GM23338 (cell line): ENCODE results near the gene PRTFDC1. TPM values are rescaled to one million over a fixed set of nuclear protein-coding genes. Genes with fewer than 3 reads are reported as not detected.

Experiments used
- ATAC-seq: fragments of 200-7000 bp; cut with Tn5 transposase; 3 replicates; pipeline ENCODE4 v1.9.1; 2020
- DNase-seq: peaks from one replicate; pipeline ENCODE4 v3.0.0-alpha.2; 2015; ENCODE audit warnings: low spot score
- H2AFZ ChIP-seq: fragments of 200-600 bp; sonication (generic); 2 replicates; pipeline ENCODE4 v1.8.0; 2016; ENCODE audit warnings: antibody characterized with exemption, mild to moderate bottlenecking, moderate library complexity
- H3F3A ChIP-seq: fragments of 200-600 bp; sonication (generic); replicated peaks from 2 replicates; pipeline ENCODE4 v1.8.0; 2017; ENCODE audit warnings: antibody characterized with exemption, mixed run types, low read depth
- H3K27ac ChIP-seq: fragments of 200-600 bp; sonication (generic); 2 replicates; pipeline ENCODE4 v1.6.1; 2016; ENCODE audit warnings: low read depth
- H3K27me3 ChIP-seq: fragments of 200-600 bp; sonication (generic); 2 replicates; pipeline ENCODE4 v1.8.0; 2016; ENCODE audit warnings: mild to moderate bottlenecking, mixed run types, moderate library complexity; ENCODE audit not compliant: insufficient read depth
- H3K36me3 ChIP-seq: fragments of 200-600 bp; sonication (generic); 2 replicates; pipeline ENCODE4 v1.8.0; 2016; ENCODE audit warnings: mild to moderate bottlenecking; ENCODE audit not compliant: insufficient read depth
- H3K4me1 ChIP-seq: fragments of 200-600 bp; sonication (generic); 2 replicates; pipeline ENCODE4 v1.8.0; 2016; ENCODE audit warnings: mild to moderate bottlenecking, moderate library complexity; ENCODE audit not compliant: insufficient read depth
- H3K4me2 ChIP-seq: fragments of 200-600 bp; sonication (generic); 2 replicates; pipeline ENCODE4 v1.7.1; 2017; ENCODE audit warnings: mixed run types
- H3K4me3 ChIP-seq: fragments of 200-600 bp; sonication (generic); 2 replicates; pipeline ENCODE4 v1.6.1; 2016; ENCODE audit warnings: mixed run types
- H3K79me2 ChIP-seq: fragments of 200-600 bp; sonication (generic); replicated peaks from 2 replicates; pipeline ENCODE4 v1.8.0; 2017; ENCODE audit warnings: mild to moderate bottlenecking; ENCODE audit not compliant: insufficient read depth
- H3K9me2 ChIP-seq: fragments of 200-600 bp; sonication (generic); 2 replicates; pipeline ENCODE4 v1.8.0; 2017; ENCODE audit not compliant: insufficient read depth
- H4K20me1 ChIP-seq: fragments of 200-600 bp; sonication (generic); replicated peaks from 2 replicates; pipeline ENCODE4 v1.8.0; 2017; ENCODE audit warnings: mild to moderate bottlenecking; ENCODE audit not compliant: insufficient read depth
- H3K27ac Mint-ChIP-seq: 2 replicates; pipeline ENCODE4 v1.8.0; 2020; ENCODE audit warnings: inconsistent platforms, mild to moderate bottlenecking, moderate library complexity, mixed read lengths
- H3K27me3 Mint-ChIP-seq: 3 replicates; pipeline ENCODE4 v1.8.0; 2022; ENCODE audit warnings: low read depth, mild to moderate bottlenecking, moderate library complexity, mixed read lengths, inconsistent platforms; ENCODE audit not compliant: insufficient read depth, poor library complexity
- H3K36me3 Mint-ChIP-seq: 3 replicates; pipeline ENCODE4 v1.8.0; 2021; ENCODE audit warnings: low read depth, mild to moderate bottlenecking, inconsistent platforms, moderate library complexity, mixed read lengths
- H3K4me1 Mint-ChIP-seq: 3 replicates; pipeline ENCODE4 v1.8.0; 2020; ENCODE audit warnings: mild to moderate bottlenecking, inconsistent platforms, mixed read lengths
- H3K4me3 Mint-ChIP-seq: 3 replicates; pipeline ENCODE4 v1.8.0; 2021; ENCODE audit warnings: moderate library complexity, mild to moderate bottlenecking, inconsistent platforms, mixed read lengths
- H3K9me3 Mint-ChIP-seq: 3 replicates; pipeline ENCODE4 v1.8.0; 2020; ENCODE audit warnings: moderate library complexity, mild to moderate bottlenecking, inconsistent platforms, mixed read lengths
- CREB1 ChIP-seq: fragments of 250-450 bp; sonication (Bioruptor Pico); IDR thresholded peaks from 2 replicates; pipeline ENCODE4 v1.5.0; 2020; ENCODE audit warnings: low read depth, mild to moderate bottlenecking, moderate library complexity
- CTCF ChIP-seq, 2 experiments: fragments of 200-600 bp in 1 of 2; sonication (generic) in 1 of 2; conservative IDR thresholded peaks; 2 replicates each; pipeline versions ENCODE4 v1.5.1 to v1.6.1; 2016 to 2017; ENCODE audit warnings: antibody characterized with exemption in 2 of 2, low read depth in 2 of 2, mild to moderate bottlenecking in 2 of 2, moderate library complexity in 1 of 2
- ETS1 ChIP-seq: IDR thresholded peaks from 2 replicates; pipeline ENCODE4 v1.6.1; 2016; ENCODE audit warnings: antibody characterized with exemption
- EZH2 ChIP-seq: fragments of 200-600 bp; sonication (generic); IDR thresholded peaks from one replicate; pipeline ENCODE4 v1.8.0; 2017; ENCODE audit warnings: antibody characterized with exemption, mild to moderate bottlenecking, low read depth; ENCODE audit not compliant: unreplicated experiment
- EZH2phosphoT487 ChIP-seq: fragments of 200-600 bp; sonication (generic); IDR thresholded peaks from one replicate; pipeline ENCODE4 v1.8.1; 2018; ENCODE audit warnings: antibody characterized with exemption; ENCODE audit not compliant: unreplicated experiment
- JUNB ChIP-seq: IDR thresholded peaks from one replicate; pipeline ENCODE4 v1.6.1; 2016; ENCODE audit warnings: antibody characterized with exemption; ENCODE audit not compliant: unreplicated experiment
- NANOG ChIP-seq: IDR thresholded peaks from 2 replicates; pipeline ENCODE4 v1.6.1; 2016; ENCODE audit warnings: antibody characterized with exemption, borderline replicate concordance
- POLR2AphosphoS5 ChIP-seq: IDR thresholded peaks from 2 replicates; pipeline ENCODE4 v1.6.1; 2016; ENCODE audit warnings: antibody characterized with exemption, low read depth
- REST ChIP-seq: IDR thresholded peaks from one replicate; pipeline ENCODE4 v1.6.1; 2018; ENCODE audit warnings: antibody characterized with exemption; ENCODE audit not compliant: unreplicated experiment
- STAT1 ChIP-seq: IDR thresholded peaks from one replicate; pipeline ENCODE4 v1.6.1; 2016; ENCODE audit warnings: antibody characterized with exemption; ENCODE audit not compliant: unreplicated experiment
- ZNF114 ChIP-seq: fragments of 250-450 bp; sonication (Bioruptor Pico); IDR thresholded peaks from 2 replicates; pipeline ENCODE4 v1.5.0; 2020; ENCODE audit warnings: mild to moderate bottlenecking, moderate library complexity
- ZNF331 ChIP-seq: fragments of 250-450 bp; sonication (Bioruptor Pico); IDR thresholded peaks from 2 replicates; pipeline ENCODE4 v1.5.0; 2020; ENCODE audit warnings: low read depth, mild to moderate bottlenecking, moderate library complexity
- ZNF462 ChIP-seq: fragments of 250-450 bp; sonication (Bioruptor Pico); IDR thresholded peaks from 2 replicates; pipeline ENCODE4 v1.5.0; 2020; ENCODE audit warnings: mild to moderate bottlenecking, moderate library complexity
- polyA plus RNA-seq: library from polyadenylated mRNA; unstranded; fragments of >200 nt; fragmentation: Nextera tagmentation; extraction: Ambion mirVana; gene quantifications from 2 replicates; pipeline ENCODE4 v1.2.1, GENCODE V29; 2016
- total RNA-seq: library from RNA; depleted of rRNA; stranded (reverse); fragments of >200 nt; shearing (Covaris generic); gene quantifications from 2 replicates; pipeline ENCODE4 v1.2.3, GENCODE V29; 2014

Gene PRTFDC1
- total and polyA plus RNA-seq, 2 experiments from 2014 or later = 7.9 to 9.1 TPM

GRCh38 chr10:24800861-24801260 lies 151.5 kb downstream of the PRTFDC1 start:
- no peak overlapping the region for H3K4me2 ChIP-seq
- H3K4me3 ChIP-seq = no peak overlapping the region
- H3K4me1 ChIP-seq = no peaks in the 10 kb centered on the region
- H3K9me3 Mint-ChIP-seq = no peaks in the 10 kb centered on the region
- H2AFZ ChIP-seq = no peak overlapping the region
- no peak overlapping the region for H3K4me3 Mint-ChIP-seq
- no peaks in the 10 kb centered on the region for H3K36me3 ChIP-seq
- H4K20me1 ChIP-seq = no peaks in the 10 kb centered on the region
- no peaks in the 10 kb centered on the region for H3K9me2 ChIP-seq
- ATAC-seq (no peak), DNase-seq (no peak)
- no peaks in the 10 kb centered on the region for H3F3A ChIP-seq
- H3K27ac ChIP-seq = no peak overlapping the region
- H3K27me3 ChIP-seq = no peaks in the 10 kb centered on the region
- H3K4me1 Mint-ChIP-seq = peaks cover 3% of the 10 kb centered on the region
- no peaks in the 10 kb centered on the region for H3K79me2 ChIP-seq
- no peak for TF ChIP-seq ETS1
- no peak for TF ChIP-seq ZNF114 (CRISPR knock-in tag)
- TF ChIP-seq ZNF331 (CRISPR knock-in tag) = no peak
- TF ChIP-seq CREB1 (CRISPR knock-in tag) = no peak
- no peak for TF ChIP-seq POLR2AphosphoS5
- TF ChIP-seq REST = no peak
- TF ChIP-seq STAT1 = no peak
- no peak for TF ChIP-seq ZNF462
- no peak for TF ChIP-seq EZH2phosphoT487
- TF ChIP-seq CTCF (conservative IDR thresholded peaks at IDR 0.05; ENCODE audit: low read depth in 2 of 2) = no peak
- TF ChIP-seq EZH2 = no peak
- no peak for TF ChIP-seq JUNB
- no peak for TF ChIP-seq NANOG
- peaks cover 4% of the 10 kb centered on the region for H3K27me3 Mint-ChIP-seq
- no peaks in the 10 kb centered on the region for H3K36me3 Mint-ChIP-seq
- no peak overlapping the region for H3K27ac Mint-ChIP-seq
